COR-L47 (cell line): ENCODE measurements around the gene CDHR2.
A peak's percentile ranks its signal among the peaks of the same experiment; 100 is the strongest.
"Not testable (repeated sequence)": the region's sequence is repeated elsewhere in the genome, so short reads cannot be mapped to it uniquely, and the experiment has no call there.

ENCODE experiments used
- DNase-seq: peaks from one replicate; lab custom pipeline; 2025; lab: John Stamatoyannopoulos, UW

CDHR2 gene

DNA sequence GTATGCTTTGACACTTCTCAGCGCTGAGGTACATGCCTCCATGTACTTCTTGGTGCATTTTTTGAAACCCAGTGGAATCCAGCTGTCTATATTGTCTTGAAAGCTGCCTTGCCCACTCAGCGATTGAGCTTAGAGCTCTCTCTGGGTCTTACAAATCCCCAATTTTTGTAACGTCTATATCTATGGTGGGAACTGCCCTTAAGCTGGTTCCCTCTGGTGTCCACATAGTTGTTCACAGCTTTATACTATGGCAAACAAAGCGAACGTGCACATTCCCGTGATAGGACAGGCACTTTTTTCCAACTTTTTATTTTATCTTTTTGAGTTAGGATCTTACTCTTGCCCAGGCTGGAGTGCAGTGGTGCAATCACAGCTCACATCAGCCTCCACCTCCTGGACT is 20.9 kb downstream of the CDHR2 start:
- no peak for DNase-seq

DNA sequence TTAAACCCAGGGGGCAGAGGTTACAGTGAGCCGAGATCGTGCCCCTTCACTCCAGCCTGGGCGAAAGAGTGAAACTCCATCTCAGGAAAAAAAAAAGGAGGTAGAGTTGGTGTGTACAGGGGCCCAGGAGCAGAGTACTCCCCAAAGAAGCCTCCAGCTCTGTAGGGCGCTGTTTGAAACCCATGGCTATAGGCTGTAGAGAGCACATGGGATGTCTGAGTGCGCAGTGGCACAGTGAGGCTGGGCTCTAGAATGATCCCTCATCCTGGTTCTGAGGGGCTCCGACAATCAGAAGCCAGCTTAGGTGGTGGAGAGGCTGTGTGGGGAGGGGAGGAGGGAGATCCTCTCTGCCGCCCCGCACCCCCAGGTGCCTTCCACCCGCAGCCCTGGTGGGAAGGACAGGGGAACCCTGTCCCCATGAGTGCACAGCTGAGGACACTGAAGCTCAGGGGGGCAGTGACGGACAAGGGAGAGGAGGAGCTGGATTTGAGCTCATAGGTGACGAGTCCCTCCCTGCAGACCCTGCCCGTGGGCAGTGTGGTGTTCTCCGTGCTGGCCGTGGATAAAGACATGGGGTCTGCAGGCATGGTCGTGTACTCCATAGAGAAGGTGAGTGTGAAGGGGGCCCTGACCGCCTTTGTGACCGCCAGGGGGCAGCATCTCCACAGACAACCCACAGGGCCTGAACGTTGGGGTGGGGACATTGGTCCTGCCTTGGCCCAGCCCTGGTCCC is 24.6 kb downstream of the CDHR2 start:
- DNase-seq: peak; percentile 60

DNA sequence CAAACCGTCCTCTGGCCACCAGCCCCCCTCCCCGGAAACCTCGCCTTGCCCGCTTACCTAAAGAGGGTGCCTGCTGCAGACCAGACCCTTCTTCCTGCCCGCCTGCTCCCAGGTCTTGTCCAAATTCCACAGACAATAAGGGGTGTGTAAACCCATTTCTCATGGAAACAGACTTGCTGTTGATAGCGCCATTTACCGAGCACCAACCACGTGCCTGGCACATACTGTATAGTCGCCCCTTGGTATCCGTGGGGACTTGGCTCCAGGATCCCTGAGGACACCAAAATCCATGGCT is 25.1 kb downstream of the CDHR2 start:
- no peak for DNase-seq

DNA sequence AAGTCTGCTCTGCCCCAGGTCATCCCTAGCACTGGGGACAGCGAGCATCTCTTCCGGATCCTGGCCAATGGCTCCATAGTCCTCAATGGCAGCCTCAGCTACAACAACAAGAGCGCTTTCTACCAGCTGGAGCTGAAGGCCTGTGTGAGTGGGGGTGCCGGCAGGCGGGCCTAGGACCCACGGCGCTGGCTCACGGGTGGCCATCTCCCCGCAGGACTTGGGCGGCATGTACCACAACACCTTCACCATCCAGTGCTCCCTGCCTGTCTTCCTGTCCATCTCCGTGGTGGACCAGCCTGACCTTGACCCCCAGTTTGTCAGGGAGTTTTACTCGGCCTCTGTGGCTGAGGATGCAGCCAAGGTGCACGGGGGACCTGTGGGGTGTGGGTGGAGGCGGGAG is 25.9 kb downstream of the CDHR2 start:
- DNase-seq: no peak

DNA sequence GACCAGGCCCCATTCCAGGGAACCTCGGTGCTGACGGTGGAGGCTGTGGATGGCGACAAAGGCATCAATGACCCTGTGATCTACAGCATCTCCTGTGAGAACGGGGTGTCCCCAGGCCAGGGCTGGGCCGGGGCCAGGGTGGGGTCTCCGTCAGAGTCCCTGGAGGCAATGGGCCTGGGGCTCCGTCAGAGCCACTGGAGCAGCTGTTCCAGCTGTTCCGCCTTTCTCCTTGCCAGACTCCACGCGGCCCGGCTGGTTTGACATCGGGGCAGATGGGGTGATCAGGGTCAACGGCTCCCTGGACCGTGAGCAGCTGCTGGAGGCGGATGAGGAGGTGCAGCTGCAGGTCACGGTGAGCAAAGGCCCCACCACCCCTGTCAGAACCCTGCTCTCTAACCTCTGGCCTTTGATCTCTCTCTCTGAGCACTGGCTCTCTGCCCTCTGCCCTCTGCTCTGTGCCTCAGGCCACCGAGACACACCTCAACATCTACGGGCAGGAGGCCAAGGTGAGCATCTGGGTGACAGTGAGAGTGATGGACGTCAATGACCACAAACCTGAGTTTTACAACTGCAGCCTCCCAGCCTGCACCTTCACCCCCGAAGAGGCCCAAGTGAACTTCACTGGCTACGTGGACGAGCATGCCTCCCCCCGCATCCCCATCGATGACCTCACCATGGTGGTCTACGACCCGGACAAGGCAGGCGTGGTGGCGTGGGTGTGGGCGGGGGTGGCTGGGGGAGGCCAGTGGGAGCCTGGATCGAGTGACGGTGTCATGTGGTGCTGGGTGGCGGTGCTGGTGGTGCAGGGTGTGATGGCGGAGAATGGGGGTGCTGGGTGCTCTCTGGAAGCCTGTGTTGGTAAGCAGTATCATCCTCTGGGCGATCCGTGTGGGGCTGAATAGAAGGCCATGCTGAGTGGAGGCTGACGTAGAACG is 26.6 kb downstream of the CDHR2 start:
- no peak for DNase-seq

DNA sequence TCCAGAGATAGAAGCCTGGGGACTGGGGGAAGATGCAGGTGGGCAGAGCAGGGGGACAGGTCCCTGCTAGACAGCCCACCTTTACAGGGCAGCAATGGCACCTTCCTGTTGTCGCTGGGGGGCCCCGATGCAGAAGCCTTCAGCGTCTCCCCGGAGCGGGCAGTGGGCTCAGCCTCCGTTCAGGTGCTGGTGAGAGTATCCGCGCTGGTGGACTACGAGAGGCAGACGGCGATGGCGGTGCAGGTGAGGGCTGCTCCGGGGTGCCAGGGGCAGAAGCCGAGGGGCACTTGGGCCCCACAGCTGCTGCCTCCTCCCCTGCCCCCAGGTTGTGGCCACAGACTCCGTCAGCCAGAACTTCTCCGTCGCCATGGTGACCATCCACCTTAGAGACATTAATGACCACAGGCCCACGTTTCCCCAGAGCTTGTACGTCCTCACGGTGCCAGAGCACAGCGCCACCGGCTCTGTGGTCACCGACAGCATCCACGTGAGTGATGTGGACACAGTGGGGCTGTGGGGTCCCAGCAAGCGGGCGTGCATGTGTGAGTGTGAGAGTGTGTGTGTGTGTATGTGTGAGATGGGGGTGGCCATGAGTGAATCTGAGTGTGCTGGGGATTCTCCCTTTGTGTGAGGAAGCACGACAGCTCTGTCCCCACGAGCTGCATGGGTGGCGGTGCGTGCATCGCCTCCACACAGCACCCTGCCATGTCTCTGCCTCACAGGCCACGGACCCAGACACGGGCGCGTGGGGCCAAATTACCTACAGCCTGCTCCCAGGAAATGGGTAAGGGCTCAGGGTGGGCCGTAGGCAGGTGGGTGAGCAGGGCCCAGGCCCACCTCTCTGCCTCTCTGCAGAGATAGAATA is 28.4 kb downstream of the CDHR2 start:
- no peak for DNase-seq

DNA sequence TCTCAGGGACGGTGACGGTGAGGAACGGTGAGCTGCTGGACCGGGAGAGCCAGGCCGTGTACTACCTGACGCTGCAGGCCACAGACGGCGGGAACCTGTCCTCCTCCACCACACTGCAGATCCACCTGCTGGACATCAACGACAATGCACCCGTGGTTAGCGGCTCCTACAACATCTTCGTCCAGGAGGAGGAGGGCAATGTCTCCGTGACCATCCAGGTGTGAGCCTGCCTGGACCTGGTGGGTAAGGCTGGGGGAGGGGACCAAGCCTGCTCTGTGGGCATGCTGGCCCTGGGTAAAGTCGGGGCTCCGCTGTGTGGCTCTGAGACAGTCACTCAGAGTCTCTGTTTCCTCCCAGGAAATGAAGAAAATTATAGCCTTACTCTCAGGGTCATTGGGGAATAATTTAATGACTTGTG is 29.3 kb downstream of the CDHR2 start:
- peak; percentile 37 for DNase-seq

DNA sequence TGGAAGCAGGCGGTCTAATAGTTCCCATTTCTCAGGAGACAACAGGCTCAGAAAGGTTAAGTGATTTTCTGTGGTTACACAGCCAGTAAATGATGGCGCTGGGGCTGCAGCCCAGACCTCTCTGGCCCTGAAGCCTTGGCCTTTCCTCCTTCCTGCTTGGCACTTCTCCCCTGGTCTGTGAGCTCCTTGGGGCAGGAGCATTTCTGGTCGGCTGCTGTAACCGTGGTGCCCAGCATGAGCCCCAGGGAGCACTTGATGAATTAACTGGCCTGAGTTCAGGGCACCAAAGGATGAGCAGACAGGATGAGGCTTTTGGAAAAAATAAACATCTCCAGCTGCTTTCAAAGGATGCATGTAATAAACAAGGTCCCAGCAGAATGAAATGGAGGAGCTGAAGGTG is 30.2 kb downstream of the CDHR2 start:
- DNase-seq: no peak

DNA sequence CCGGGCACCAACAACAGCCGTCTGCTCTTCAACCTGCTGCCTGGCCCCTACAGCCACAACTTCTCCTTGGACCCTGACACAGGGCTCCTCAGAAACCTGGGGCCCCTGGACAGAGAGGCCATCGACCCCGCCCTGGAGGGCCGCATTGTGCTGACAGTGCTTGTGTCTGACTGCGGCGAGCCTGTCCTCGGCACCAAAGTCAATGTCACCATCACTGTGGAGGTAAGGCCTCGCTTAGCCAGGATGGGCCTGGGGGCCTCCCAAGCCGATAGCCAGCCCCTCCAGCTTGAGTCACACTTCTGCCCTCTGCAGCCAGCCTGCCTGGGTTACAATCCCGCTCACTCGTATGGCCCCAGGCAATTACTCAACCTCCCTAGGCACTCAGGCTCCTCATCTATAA is 32.2 kb downstream of the CDHR2 start:
- DNase-seq: no peak

DNA sequence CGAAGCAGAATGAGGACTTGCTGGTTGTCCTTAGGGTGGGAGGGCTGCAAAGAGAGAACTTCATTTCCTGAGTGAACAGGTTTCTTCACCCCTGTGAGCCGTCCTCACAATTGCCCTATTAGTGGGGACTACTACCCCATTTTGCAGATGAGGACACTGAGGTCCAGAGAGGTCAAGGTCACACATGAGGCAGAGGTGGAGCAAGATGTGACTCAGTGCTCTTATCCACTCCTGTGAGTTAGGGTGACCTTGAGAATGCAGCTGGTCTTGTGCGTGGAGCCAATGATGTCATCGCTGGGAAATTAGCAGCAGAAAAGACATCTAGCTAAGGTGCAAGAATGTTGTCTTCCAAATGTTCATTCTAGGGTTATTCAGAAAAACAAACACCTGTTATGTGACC is 33.9 kb downstream of the CDHR2 start:
- no peak for DNase-seq

DNA sequence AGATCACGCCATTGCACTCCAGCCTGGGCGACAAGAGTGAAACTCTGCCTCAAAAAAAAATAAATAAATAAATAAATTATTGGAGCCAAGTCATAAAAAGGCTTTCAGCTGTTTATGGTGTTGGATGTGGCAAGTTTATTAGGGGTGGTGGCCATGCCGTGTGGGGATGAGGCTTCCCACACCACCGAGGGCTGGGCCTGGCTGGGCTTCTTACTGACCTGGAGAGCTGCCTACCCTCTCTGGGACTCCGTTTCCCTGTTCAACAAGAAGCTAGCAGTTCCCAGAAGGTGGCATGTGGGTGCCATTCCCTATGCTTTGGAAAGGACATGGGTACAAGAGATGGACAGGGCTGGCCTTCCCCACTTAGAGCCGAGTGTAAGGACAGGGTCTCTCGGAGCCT is 38.3 kb downstream of the CDHR2 start:
- no peak for DNase-seq

DNA sequence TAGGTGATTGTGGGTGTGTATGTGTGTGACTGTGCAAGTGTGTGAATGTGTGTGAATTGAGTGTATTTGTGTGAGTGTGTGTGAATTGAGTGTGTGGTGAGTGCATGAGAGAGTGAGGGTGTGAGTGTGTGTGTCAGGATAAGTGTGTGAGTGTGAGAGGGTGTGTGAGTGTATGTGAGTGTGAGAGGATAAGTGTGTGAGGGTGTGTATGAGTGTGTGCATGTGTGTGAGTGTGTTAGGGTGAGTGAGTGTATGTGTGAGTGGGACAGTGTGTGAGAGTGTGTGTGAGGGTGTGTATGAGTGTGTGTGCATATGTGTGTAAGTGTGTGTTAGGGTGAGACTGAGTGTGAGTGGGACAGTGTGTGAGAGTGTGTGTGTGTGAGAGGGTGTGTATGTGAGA is 39.2 kb downstream of the CDHR2 start:
- DNase-seq: no peak

DNA sequence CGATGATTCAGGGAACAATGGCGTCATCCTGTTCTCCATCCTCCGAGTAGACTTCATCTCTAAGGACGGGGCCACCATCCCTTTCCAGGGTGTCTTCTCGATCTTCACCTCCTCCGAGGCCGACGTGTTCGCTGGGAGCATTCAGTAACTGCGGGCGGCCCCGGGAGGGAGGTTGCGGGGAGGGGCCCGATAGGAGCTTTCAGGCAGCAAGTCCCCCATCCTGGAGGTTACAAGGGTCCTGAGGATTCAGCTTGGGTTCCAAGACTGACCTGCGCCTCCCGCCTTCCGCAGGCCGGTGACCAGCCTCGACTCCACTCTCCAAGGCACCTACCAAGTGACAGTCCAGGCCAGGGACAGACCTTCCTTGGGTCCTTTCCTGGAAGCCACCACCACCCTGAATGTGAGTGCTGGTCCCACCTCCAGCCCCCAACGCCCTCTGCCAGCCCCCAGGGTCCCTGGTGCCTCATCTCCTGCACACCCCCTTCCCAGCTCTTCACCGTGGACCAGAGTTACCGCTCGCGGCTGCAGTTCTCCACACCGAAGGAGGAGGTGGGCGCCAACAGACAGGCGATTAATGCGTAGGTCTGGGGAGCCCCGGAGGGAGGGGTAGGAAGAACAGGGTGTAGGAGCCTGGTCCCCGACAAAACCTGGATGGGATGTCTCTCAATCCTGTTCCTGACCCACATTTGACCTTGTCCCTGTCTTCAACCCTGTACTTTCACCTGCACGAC is 40.1 kb downstream of the CDHR2 start:
- no peak for DNase-seq

DNA sequence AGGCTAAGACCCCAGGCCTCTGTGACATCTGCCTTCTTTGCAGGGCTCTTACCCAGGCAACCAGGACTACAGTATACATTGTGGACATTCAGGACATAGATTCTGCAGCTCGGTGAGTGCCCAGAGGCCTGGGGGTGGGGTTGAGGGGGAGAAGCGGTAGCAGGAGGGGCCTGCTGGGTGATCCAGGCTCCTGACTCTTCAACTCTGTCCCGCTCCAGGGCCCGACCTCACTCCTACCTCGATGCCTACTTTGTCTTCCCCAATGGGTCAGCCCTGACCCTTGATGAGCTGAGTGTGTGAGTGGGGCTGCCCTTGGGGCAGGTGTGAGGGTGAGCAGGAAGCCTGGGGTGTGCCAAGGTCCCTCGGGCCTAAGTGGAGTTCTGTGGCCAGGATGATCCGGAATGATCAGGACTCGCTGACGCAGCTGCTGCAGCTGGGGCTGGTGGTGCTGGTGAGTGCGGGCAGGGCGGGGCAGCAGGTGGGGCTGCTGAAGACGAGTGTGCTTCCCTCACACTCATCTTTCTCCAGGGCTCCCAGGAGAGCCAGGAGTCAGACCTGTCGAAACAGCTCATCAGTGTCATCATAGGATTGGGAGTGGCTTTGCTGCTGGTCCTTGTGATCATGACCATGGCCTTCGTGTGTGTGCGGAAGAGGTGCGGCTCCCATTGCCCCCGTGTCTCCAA is 41.0 kb downstream of the CDHR2 start:
- DNase-seq: no peak

DNA sequence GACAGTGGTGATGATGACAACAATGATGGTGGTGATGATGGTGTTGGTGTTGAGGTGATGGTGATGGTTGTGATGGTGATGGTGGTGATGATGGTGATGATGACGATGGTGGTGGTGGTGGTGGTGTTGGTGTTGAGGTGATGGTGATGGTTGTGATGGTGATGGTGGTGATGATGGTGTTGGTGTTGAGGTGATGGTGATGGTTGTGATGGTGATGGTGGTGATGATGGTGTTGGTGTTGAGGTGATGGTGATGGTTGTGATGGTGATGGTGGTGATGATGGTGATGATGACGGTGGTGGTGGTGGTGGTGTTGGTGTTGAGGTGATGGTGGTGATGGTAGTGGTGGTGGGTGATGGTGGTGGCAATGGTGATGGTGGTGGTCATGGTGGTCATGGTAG is 42.5 kb downstream of the CDHR2 start:
- DNase-seq: not testable (repeated sequence)

DNA sequence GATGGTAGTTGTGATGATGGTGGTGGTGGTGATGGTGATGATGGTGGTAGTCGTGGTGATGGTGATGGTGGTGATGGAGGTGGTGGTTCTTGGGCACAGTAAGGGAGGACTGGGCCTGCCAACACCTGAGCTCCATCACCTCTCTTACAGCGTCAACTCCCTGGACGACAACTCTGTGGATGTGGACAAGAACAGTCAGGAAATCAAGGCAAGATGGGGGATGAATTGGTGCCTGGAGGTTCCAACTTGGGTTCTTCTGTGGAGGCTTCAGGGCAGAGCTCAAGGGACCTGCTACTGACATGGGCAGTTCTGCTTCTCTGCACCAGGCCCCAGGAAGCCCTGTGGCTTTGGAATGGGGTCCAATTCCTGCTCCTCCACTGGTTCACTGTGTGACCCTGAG is 43.4 kb downstream of the CDHR2 start:
- no peak for DNase-seq

DNA sequence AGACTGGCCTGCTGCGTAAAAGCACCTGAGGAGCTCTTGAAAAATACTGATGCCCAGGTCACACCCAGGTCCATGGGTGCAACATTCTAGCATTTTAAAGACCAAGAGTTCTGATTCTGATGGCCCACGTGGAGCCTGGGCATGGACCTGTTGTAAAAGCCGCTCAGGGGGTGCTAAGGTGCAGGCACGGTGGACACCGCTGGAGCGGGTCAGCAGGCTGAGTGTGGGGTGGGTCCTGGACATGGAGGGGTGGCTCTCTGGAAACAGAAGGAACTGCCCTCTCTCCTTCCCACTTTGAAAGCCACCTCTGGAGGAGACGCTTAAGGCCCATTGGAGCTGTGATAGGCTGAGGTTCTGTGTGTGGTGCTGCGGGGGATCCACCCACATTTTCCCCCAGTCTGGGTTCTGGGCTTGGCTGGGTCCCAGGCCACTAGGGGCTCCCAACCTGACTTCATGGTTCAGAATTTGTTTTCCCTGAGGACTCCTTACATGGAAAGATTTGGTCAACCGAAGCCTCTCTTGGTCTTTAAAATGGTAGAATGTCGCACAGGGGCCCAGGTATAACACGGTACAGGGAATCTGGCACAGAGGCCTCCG is 44.2 kb downstream of the CDHR2 start:
- DNase-seq: no peak

DNA sequence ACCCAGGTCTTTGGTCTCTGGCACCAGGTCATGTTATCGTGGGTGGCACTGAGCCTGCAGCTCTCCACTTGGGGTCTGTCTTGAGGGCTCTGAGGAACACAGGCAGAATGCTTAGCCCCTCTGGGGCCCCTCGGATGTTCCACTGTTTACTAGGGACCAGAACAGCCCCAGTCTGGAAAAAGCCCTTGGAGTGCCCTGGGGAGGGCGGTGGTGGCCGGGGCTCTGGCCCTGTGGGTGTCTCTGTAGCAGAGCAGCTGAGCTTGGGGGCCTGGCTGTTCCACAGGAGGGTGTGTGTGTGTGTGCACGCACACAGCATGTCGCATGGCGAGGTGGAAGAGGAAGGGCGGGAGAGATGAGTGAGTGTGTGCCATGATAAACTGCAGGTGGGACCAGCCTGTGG is 45.4 kb downstream of the CDHR2 start:
- DNase-seq: no peak

DNA sequence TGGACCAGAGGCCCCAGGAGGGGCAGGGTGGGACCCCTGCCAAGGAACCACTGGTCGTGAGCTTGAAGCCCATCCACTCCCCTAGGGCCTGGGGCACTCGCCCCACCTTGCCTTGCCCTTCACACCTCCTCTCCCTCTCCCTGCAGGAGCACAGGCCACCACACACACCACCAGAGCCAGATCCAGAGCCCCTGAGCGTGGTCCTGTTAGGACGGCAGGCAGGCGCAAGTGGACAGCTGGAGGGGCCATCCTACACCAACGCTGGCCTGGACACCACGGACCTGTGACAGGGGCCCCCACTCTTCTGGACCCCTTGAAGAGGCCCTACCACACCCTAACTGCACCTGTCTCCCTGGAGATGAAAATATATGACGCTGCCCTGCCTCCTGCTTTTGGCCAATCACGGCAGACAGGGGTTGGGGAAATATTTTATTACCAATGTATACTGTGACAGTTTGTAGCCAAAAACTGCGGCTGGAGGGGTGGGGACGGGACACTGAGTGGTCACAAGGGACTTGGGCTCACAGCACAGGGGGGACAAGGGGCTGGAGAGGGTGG is 46.3 kb downstream of the CDHR2 start:
- no peak for DNase-seq

DNA sequence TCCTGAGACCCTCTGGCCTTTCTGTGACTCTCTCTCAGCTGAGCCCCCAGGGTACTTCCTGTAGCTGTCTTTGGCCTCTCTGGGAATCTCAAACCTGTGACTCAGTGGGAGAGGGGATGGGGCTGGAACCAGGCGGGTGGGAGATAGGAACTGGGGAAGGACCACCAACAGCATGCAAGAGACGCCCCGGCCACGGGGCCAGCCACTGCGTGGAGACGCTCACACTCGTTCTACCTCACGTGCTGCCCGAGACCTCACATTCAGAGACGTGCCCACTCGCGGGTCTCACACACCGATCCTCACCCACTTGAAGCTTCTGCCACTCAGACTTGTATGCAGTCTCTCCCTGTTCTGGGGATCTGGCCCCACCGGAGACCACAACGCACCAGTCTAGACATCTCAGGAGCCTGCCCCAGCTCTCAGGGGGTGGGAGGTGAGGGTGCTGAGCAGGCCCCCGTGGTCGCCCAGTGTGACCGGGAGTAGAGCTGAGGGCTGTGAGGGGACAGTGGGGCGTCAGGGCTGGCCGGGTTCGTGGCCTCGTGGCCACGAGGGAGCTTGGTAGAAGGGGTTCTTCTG is 47.0 kb downstream of the CDHR2 start:
- no peak for DNase-seq
